ENCODE measurements around the gene GBGT1.

DNA sequence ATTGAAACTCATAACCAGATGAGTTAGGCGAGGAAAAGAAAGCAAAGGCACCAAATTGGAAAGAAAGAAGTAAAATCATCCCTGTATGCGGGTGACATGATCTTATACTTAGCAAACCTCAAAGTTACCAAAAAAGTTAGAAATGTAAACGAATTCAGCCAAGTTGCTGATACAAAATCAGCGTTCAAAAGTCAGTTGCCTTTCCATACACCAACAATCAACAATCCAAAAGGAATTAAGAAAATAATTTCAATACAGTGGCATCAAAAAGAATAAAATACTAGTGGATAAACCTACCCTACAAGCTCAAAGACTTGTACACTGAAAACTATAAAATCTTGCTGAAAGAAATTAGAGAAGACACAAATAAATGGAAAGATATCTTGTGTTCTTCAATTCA, 30.9 kb upstream of the GBGT1 start:
- TF ChIP-seq, protein P1, sequence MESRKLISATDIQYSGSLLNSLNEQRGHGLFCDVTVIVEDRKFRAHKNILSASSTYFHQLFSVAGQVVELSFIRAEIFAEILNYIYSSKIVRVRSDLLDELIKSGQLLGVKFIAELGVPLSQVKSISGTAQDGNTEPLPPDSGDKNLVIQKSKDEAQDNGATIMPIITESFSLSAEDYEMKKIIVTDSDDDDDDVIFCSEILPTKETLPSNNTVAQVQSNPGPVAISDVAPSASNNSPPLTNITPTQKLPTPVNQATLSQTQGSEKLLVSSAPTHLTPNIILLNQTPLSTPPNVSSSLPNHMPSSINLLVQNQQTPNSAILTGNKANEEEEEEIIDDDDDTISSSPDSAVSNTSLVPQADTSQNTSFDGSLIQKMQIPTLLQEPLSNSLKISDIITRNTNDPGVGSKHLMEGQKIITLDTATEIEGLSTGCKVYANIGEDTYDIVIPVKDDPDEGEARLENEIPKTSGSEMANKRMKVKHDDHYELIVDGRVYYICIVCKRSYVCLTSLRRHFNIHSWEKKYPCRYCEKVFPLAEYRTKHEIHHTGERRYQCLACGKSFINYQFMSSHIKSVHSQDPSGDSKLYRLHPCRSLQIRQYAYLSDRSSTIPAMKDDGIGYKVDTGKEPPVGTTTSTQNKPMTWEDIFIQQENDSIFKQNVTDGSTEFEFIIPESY (IDR thresholded peaks at IDR 0.05; ENCODE audit: borderline replicate concordance, low read depth): no peak
- TF ChIP-seq POLR2AphosphoS5 (IDR thresholded peaks at IDR 0.05; ENCODE audit: low read depth, low read length) (no peak), TAF1 (IDR thresholded peaks at IDR 0.05; ENCODE audit: borderline replicate concordance, low read depth, low read length) (no peak)
- TF ChIP-seq, protein P2, sequence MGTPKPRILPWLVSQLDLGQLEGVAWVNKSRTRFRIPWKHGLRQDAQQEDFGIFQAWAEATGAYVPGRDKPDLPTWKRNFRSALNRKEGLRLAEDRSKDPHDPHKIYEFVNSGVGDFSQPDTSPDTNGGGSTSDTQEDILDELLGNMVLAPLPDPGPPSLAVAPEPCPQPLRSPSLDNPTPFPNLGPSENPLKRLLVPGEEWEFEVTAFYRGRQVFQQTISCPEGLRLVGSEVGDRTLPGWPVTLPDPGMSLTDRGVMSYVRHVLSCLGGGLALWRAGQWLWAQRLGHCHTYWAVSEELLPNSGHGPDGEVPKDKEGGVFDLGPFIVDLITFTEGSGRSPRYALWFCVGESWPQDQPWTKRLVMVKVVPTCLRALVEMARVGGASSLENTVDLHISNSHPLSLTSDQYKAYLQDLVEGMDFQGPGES (IDR thresholded peaks at IDR 0.05; ENCODE audit: low read depth, low read length): no peak
- TF ChIP-seq, protein P3, sequence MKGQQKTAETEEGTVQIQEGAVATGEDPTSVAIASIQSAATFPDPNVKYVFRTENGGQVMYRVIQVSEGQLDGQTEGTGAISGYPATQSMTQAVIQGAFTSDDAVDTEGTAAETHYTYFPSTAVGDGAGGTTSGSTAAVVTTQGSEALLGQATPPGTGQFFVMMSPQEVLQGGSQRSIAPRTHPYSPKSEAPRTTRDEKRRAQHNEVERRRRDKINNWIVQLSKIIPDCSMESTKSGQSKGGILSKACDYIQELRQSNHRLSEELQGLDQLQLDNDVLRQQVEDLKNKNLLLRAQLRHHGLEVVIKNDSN (IDR thresholded peaks at IDR 0.05; ENCODE audit: borderline replicate concordance, low read depth): no peak
- TF ChIP-seq, protein P4, sequence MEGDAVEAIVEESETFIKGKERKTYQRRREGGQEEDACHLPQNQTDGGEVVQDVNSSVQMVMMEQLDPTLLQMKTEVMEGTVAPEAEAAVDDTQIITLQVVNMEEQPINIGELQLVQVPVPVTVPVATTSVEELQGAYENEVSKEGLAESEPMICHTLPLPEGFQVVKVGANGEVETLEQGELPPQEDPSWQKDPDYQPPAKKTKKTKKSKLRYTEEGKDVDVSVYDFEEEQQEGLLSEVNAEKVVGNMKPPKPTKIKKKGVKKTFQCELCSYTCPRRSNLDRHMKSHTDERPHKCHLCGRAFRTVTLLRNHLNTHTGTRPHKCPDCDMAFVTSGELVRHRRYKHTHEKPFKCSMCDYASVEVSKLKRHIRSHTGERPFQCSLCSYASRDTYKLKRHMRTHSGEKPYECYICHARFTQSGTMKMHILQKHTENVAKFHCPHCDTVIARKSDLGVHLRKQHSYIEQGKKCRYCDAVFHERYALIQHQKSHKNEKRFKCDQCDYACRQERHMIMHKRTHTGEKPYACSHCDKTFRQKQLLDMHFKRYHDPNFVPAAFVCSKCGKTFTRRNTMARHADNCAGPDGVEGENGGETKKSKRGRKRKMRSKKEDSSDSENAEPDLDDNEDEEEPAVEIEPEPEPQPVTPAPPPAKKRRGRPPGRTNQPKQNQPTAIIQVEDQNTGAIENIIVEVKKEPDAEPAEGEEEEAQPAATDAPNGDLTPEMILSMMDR (IDR thresholded peaks at IDR 0.05): no peak
- TF ChIP-seq, protein P5, sequence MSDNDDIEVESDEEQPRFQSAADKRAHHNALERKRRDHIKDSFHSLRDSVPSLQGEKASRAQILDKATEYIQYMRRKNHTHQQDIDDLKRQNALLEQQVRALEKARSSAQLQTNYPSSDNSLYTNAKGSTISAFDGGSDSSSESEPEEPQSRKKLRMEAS (IDR thresholded peaks at IDR 0.05; ENCODE audit: low read depth): no peak
